Activated CD8-positive, alpha-beta T cell treated with anti-CD3 and anti-CD28 coated beads for 36 hours (primary cell): Measurements from ENCODE around the gene EMP1. TPM values are rescaled to one million over a fixed set of nuclear protein-coding genes. Genes with fewer than 3 reads are reported as not detected.

Experiments
- ATAC-seq: fragments of 200-7000 bp; cut with Tn5 transposase; one replicate; pipeline ENCODE4 v1.10.0; 2021; ENCODE audit warnings: mild to moderate bottlenecking, moderate library complexity
- CTCF ChIA-PET: fragments of 350-600 bp; sonication (Branson Sonifier 250); formaldehyde crosslinking; loops from one replicate; lab custom pipeline; 2021; ENCODE audit warnings: antibody characterized with exemption; lab: Charles Lee
- POLR2A ChIA-PET: fragments of 350-600 bp; sonication (Branson Sonifier 250); formaldehyde crosslinking; loops from one replicate; lab custom pipeline; 2021; ENCODE audit warnings: antibody characterized with exemption; lab: Charles Lee
- DNase-seq: peaks from one replicate; pipeline ENCODE4 v3.0.0-alpha.2; 2020
- H3K27ac Mint-ChIP-seq: one replicate; pipeline ENCODE4 v1.8.0; 2021; ENCODE audit warnings: mild to moderate bottlenecking, mixed read lengths
- H3K27me3 Mint-ChIP-seq: one replicate; pipeline ENCODE4 v1.8.0; 2021; ENCODE audit warnings: mixed read lengths
- H3K36me3 Mint-ChIP-seq: one replicate; pipeline ENCODE4 v1.8.0; 2021; ENCODE audit warnings: low read depth, mixed read lengths
- H3K4me1 Mint-ChIP-seq: one replicate; pipeline ENCODE4 v1.8.0; 2021; ENCODE audit warnings: low read depth, mixed read lengths
- H3K4me3 Mint-ChIP-seq: one replicate; pipeline ENCODE4 v1.8.0; 2021; ENCODE audit warnings: mild to moderate bottlenecking, moderate library complexity, mixed read lengths
- H3K9me3 Mint-ChIP-seq: one replicate; pipeline ENCODE4 v1.8.0; 2021; ENCODE audit warnings: mixed read lengths
- intact Hi-C: fragments of 100-400 bp; cut with micrococcal nuclease; formaldehyde crosslinking; loops from one replicate; pipeline ENCODE4 v1.10.0; 2022
- total RNA-seq, 2 experiments: library from RNA; stranded (reverse); gene quantifications; one replicate each; pipeline ENCODE4 v1.2.3, GENCODE V29; 2021
- TF ChIP-seq, protein P1 (sequence below): fragments of 200-600 bp; IDR thresholded peaks from one replicate; pipeline ENCODE4 v1.8.0; 2022; ENCODE audit warnings: antibody characterized with exemption, mild to moderate bottlenecking

Gene EMP1
- total RNA-seq, 2 experiments from 2014 or later = 3.1 to 3.6 TPM

DNA sequence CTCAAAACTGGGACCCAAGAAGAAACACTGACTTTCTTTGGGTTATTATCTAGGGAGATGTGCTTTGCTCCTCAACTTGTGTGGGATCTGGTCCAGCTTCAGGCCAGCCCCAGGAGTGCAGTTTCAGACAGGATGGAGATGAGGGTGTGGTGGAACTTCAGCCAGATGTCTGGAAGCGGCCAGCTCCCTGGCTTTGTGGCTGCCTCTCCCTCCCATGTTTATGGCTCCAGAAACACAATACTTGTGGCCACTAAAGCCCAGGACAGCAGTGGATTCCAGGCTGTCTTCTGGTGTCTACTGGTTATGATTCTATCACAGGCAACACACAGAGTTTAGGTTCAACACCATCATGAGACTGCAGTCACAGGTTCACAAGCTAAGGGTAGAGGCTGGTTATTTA, 44.2 kb upstream of the EMP1 start:
- Mint-ChIP-seq H3K27me3 (peaks cover 1% of the 10 kb centered on the region), H3K4me1 (peaks cover 12% of the 10 kb centered on the region), H3K27ac (no peak overlapping the region), H3K9me3 (no peaks in the 10 kb centered on the region), H3K4me3 (no peak overlapping the region), H3K36me3 (no peaks in the 10 kb centered on the region)
- DNase-seq (no peak), ATAC-seq (no peak)
- TF ChIP-seq, protein P1, sequence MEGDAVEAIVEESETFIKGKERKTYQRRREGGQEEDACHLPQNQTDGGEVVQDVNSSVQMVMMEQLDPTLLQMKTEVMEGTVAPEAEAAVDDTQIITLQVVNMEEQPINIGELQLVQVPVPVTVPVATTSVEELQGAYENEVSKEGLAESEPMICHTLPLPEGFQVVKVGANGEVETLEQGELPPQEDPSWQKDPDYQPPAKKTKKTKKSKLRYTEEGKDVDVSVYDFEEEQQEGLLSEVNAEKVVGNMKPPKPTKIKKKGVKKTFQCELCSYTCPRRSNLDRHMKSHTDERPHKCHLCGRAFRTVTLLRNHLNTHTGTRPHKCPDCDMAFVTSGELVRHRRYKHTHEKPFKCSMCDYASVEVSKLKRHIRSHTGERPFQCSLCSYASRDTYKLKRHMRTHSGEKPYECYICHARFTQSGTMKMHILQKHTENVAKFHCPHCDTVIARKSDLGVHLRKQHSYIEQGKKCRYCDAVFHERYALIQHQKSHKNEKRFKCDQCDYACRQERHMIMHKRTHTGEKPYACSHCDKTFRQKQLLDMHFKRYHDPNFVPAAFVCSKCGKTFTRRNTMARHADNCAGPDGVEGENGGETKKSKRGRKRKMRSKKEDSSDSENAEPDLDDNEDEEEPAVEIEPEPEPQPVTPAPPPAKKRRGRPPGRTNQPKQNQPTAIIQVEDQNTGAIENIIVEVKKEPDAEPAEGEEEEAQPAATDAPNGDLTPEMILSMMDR = no peak
- intact Hi-C loops = no loop called here
- ChIA-PET POLR2A (interaction anchor here (0.8 kb wide), 1 partner anchor 13 kb away, joined by 3 read pairs; no protein-coding TSS in a partner anchor), CTCF (interaction anchor here (1.0 to 1.1 kb wide), 2 partner anchors 11 to 58 kb away, joined by 3 to 4 read pairs; no protein-coding TSS in a partner anchor)

- TF ChIP-seq, protein P1 = no peak
- Mint-ChIP-seq H3K27ac (no peak overlapping the region), H3K4me1 (peaks cover 12% of the 10 kb centered on the region), H3K9me3 (no peaks in the 10 kb centered on the region), H3K27me3 (peaks cover 1% of the 10 kb centered on the region), H3K4me3 (no peak overlapping the region), H3K36me3 (no peaks in the 10 kb centered on the region)
- DNase-seq (no peak), ATAC-seq (no peak)
- CTCF ChIA-PET = interaction anchor here (1.0 to 1.1 kb wide), 3 partner anchors 11 to 58 kb away, joined by 3 to 4 read pairs (median 3); no protein-coding TSS in a partner anchor
- POLR2A ChIA-PET = interaction anchor here (0.8 kb wide), 1 partner anchor 12 kb away, joined by 3 read pairs; no protein-coding TSS in a partner anchor
- intact Hi-C loops = no loop called here
Observed at GRCh38 chr12:13152756-13153155, 43.8 kb upstream of the EMP1 start.

GRCh38 chr12:13153180-13153579, 43.3 kb upstream of the EMP1 start:
- H3K27me3 Mint-ChIP-seq = peaks cover 1% of the 10 kb centered on the region
- TF ChIP-seq, protein P1 = no peak
- H3K4me1 Mint-ChIP-seq = peaks cover 12% of the 10 kb centered on the region
- H3K9me3 Mint-ChIP-seq = no peaks in the 10 kb centered on the region
- ChIA-PET POLR2A (interaction anchor here (0.8 kb wide), 1 partner anchor 12 kb away, joined by 3 read pairs; no protein-coding TSS in a partner anchor), CTCF (interaction anchor here (0.5 to 1.2 kb wide), 4 partner anchors 51 to 209 kb away, joined by 3 read pairs; no protein-coding TSS in a partner anchor)
- H3K36me3 Mint-ChIP-seq = no peaks in the 10 kb centered on the region
- no peak overlapping the region for H3K4me3 Mint-ChIP-seq
- H3K27ac Mint-ChIP-seq = no peak overlapping the region
- intact Hi-C loops = no loop called here
- DNase-seq (no peak), ATAC-seq (no peak)

GRCh38 chr12:13154027-13154538, 42.4 kb upstream of the EMP1 start:
- ChIA-PET CTCF (interaction anchor here (0.5 to 1.2 kb wide), 2 partner anchors 129 to 208 kb away, joined by 3 read pairs; no protein-coding TSS in a partner anchor), POLR2A (interaction anchor here (1.4 kb wide), 1 partner anchor 11 kb away, joined by 3 read pairs; no protein-coding TSS in a partner anchor)
- Mint-ChIP-seq H3K4me3 (no peak overlapping the region), H3K4me1 (peaks cover 12% of the 10 kb centered on the region), H3K27me3 (peaks cover 1% of the 10 kb centered on the region), H3K36me3 (no peaks in the 10 kb centered on the region), H3K9me3 (no peaks in the 10 kb centered on the region), H3K27ac (no peak overlapping the region)
- intact Hi-C loops = no loop called here
- TF ChIP-seq, protein P1 = no peak
- no peak for DNase-seq
- no peak for ATAC-seq

GRCh38 chr12:13154831-13155230, 41.7 kb upstream of the EMP1 start:
- Mint-ChIP-seq H3K36me3 (no peaks in the 10 kb centered on the region), H3K9me3 (no peaks in the 10 kb centered on the region), H3K4me1 (peaks cover 12% of the 10 kb centered on the region), H3K4me3 (no peak overlapping the region), H3K27ac (no peak overlapping the region), H3K27me3 (peaks cover 1% of the 10 kb centered on the region)
- intact Hi-C loops = no loop called here
- ChIA-PET CTCF (interaction anchor here (1.3 kb wide), 1 partner anchor 57 kb away, joined by 6 read pairs; no protein-coding TSS in a partner anchor), POLR2A (interaction anchor here (1.4 kb wide), 1 partner anchor 10 kb away, joined by 3 read pairs; no protein-coding TSS in a partner anchor)
- DNase-seq (no peak), ATAC-seq (no peak)
- TF ChIP-seq, protein P1 = no peak
